Cardiac ventricle fibroblast (primary cell): Measurements from ENCODE around the gene NUP155. TPM values are rescaled to one million over a fixed set of nuclear protein-coding genes. Genes with fewer than 3 reads are reported as not detected.

Experiments
- total RNA-seq: library from RNA; depleted of rRNA; stranded (reverse); fragments of >200 nt; gene quantifications from 2 replicates; pipeline ENCODE4 v1.2.3, GENCODE V29; 2015

NUP155 gene
- 10.3 and 12.3 TPM in 2 replicates for total RNA-seq

DNA sequence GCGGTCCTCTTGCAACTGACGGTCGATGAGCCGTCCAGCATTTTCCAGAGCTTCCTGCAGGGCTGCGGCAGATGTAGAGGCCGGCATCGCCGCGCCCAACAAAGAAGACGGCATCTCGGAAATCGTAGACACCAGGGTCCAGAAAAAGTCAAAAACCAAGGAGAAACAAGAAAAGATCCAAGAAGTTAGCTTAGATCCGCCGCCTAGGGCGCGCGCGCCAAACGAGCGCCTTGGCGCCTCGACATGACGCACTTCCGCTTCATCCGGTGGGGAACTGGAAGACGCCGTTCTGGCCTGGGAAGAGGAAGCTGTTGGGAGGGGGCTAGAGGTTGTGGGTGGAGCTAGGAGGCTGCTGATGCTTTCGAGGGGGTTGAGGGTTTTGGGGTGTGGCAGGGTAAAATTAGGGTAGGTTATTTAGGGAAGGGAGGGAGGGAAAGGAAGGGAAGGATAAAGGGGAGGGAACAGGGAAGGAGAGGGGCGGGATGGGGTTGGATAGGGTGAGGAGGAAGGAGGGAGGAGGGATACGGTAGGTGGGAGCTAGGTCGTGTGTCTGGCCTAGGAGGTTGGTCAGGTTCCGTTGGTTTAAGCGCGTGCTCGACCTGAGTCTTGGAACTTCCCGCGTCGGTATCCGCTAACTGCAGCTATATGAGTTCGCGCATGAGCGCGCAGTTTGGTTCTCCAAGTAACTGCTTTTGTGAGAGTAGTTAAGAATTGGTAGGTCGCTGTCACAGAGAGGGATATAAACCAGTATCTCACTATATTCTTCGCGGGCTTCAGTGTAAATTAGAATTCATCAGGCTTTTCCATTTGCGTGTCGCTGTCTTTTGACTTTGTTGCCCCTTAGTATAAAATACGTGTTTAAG lies at the start of gene NUP155:
NUP155 (minus strand) TSS at position 243 of the 863 bp plus-strand sequence; CDS start at position 114, 129 bp downstream.

GRCh38 chr5:37379100-37379628 lies 8.3 kb upstream of the NUP155 start, which contains the start of gene WDR70:
Gene WDR70 (plus strand): TSS chr5:37379318. CDS start chr5:37379368, 50 bp downstream.

DNA sequence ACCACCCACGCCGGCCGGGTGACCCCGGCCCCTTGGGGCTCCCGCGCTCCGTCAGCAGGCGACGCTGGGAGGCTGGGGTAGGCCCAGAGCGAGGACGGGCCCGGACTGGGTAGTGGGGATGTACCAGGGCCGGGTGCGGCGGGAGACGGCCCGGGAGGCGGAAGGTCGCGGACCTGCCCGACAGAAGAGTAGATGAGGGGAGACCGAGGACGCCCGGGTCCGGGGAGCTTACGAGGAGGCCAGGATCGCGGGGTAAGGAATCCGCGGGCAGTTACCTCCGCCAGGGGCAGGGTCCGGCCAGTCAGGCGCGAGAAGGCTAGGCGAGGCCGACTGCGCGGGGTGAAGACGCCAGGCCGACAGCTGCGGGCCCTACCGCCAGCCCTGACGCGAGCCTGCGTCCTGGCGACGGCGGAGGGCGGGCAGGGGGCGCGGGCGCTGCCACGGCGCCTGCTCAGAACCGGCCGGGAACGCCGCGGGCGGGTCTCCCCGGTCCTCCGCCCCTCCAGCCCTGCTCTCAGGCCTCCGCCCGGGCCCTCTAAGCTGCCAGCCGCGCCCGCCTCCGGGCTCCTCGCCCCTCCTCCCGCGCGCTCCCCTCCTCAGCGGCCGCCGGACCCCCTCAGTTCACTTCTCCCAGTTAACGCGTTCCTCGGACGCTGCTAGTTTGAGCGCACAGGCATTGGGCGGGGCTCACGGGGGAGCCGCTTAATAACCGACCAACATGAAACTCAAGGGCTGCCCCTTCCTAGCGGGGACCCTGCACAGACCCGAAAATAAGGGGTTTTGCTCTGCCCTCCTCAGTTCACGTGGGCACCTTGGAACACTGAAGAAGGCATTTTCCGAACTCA lies 121.7 kb downstream of the NUP155 start, which contains the start of gene CPLANE1:
CPLANE1 (minus strand) TSS at position 407 of the 845 bp plus-strand sequence. CDS start 1,678 bp downstream, outside the sequence.

Other genes starting within 250 kb of the NUP155 start
- gene CPLANE1, start 121.7 kb downstream of the NUP155 start, total RNA-seq: 13.5 and 20.3 TPM in 2 replicates
- gene WDR70, start 8.2 kb upstream of the NUP155 start, total RNA-seq: 16.7 and 19.4 TPM in 2 replicates